Measurements from ENCODE around the gene COL4A1.

DNA sequence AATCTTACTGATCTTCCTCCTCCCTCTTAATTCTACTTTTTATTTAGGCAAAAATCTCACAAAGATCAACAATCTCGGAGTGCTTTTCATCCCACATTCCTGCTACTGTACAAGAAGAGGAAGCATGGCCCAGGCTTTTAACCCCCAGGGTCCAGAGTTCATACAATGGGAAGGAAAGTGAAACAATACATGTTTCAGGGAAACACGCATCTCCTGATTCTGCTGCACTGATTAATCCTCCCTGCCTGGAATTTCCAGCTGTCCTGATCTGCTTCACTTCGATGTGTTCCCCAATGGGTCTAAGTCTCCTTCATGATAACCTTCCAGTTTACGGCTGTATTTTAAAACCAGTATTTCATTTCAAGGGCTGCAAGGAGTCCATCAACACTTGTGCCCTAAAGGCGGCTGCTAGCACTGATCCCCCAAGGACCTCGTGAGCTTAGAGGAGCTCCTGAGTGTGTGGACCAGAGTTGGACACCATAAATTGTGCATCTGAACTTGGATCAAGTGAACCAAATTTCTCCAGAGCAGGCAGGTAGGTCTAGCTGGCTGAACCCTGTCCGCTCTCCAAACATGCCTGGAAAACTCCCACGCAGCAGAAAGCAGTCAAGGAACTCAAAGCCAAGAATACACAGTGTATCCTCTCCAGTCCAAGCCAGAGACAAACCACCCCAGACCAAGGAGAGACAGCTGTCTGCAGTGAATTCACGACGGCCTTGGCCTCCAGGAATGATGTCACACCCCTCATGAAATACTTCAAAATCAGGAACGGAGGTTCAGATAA lies 44.3 kb downstream of the COL4A1 start:
- TF ChIP-seq POLR2AphosphoS5 (IDR thresholded peaks at IDR 0.05; ENCODE audit: low read depth, low read length) (no peak), SIN3A (IDR thresholded peaks at IDR 0.05; ENCODE audit: borderline replicate concordance, insufficient read depth, low read length) (no peak)
